PC-3 (cell line): ENCODE results near the gene SREK1. TPM values are rescaled to one million over a fixed set of nuclear protein-coding genes. Genes with fewer than 3 reads are reported as not detected.

Experiments
- ATAC-seq: fragments of 200-7000 bp; cut with Tn5 transposase; 2 replicates; pipeline ENCODE4 v1.9.1; 2020; ENCODE audit warnings: mild to moderate bottlenecking, moderate library complexity
- BruUV-seq: library from RNA; stranded (reverse); fragments of 400-500 nt; replicated peaks from 2 replicates; lab custom pipeline; 2021; lab: Mats Ljungman, UMichigan
- CTCF ChIA-PET: fragments of 300-600 bp; sonication (Branson Sonifier 250); formaldehyde crosslinking; loops from one replicate; lab custom pipeline; 2022; ENCODE audit warnings: antibody characterized with exemption; lab: Charles Lee
- POLR2A ChIA-PET: fragments of 300-600 bp; sonication (Branson Sonifier 250); formaldehyde crosslinking; loops from one replicate; lab custom pipeline; 2022; ENCODE audit warnings: antibody characterized with exemption; ENCODE audit not compliant: unreplicated experiment; lab: Charles Lee
- DNase-seq: peaks from one replicate; pipeline ENCODE4 v3.0.0-alpha.2; 2015
- H2AFZ ChIP-seq: fragments of 300-600 bp; sonication (generic); 2 replicates; pipeline ENCODE4 v1.6.0; 2016; ENCODE audit warnings: antibody characterized with exemption, low read length
- H3F3A ChIP-seq: fragments of 300-600 bp; sonication (generic); one replicate; pipeline ENCODE4 v1.6.0; 2017; ENCODE audit warnings: antibody characterized with exemption, low read length, control low read depth, mild to moderate bottlenecking; ENCODE audit not compliant: unreplicated experiment
- H3K27ac ChIP-seq: fragments of 300-600 bp; sonication (generic); 2 replicates; pipeline ENCODE4 v1.5.1; 2016; ENCODE audit warnings: mild to moderate bottlenecking, low read length
- H3K27me3 ChIP-seq: fragments of 300-600 bp; sonication (generic); 2 replicates; pipeline ENCODE4 v1.6.1; 2016; ENCODE audit warnings: low read length, mixed read lengths
- H3K36me3 ChIP-seq: fragments of 300-600 bp; sonication (generic); 2 replicates; pipeline ENCODE4 v1.6.1; 2016; ENCODE audit warnings: low read depth, mixed run types, low read length, mixed read lengths
- H3K4me1 ChIP-seq: fragments of 300-600 bp; sonication (generic); 2 replicates; pipeline ENCODE4 v1.5.1; 2016; ENCODE audit warnings: low read length; ENCODE audit not compliant: insufficient read depth
- H3K4me2 ChIP-seq: fragments of 300-600 bp; sonication (generic); 2 replicates; pipeline ENCODE4 v1.6.0; 2016; ENCODE audit warnings: low read length
- H3K4me3 ChIP-seq: fragments of 300-600 bp; sonication (generic); 2 replicates; pipeline ENCODE4 v1.5.1; 2016; ENCODE audit warnings: mild to moderate bottlenecking, low read length, mixed read lengths
- H3K79me2 ChIP-seq: fragments of 300-600 bp; sonication (generic); 2 replicates; pipeline ENCODE4 v1.6.1; 2017; ENCODE audit warnings: low read length, mixed read lengths
- H3K9ac ChIP-seq: fragments of 300-600 bp; sonication (generic); 2 replicates; pipeline ENCODE4 v1.6.0; 2016; ENCODE audit warnings: mild to moderate bottlenecking, low read length
- H3K9me2 ChIP-seq: fragments of 300-600 bp; sonication (generic); replicated peaks from 2 replicates; pipeline ENCODE4 v1.6.1; 2016; ENCODE audit warnings: mixed run types, low read length, mixed read lengths
- H3K9me3 ChIP-seq: fragments of 300-600 bp; sonication (generic); 2 replicates; pipeline ENCODE4 v1.6.1; 2016; ENCODE audit warnings: low read length, mixed read lengths
- H4K20me1 ChIP-seq: fragments of 300-600 bp; sonication (generic); 2 replicates; pipeline ENCODE4 v1.6.1; 2016; ENCODE audit warnings: low read length, mixed read lengths
- EZH2 ChIP-seq: fragments of 300-600 bp; sonication (generic); IDR thresholded peaks from one replicate; pipeline ENCODE4 v1.6.1; 2017; ENCODE audit warnings: antibody characterized with exemption, mild to moderate bottlenecking, low read length; ENCODE audit not compliant: unreplicated experiment
- EZH2phosphoT487 ChIP-seq: fragments of 300-600 bp; sonication (generic); IDR thresholded peaks from 2 replicates; pipeline ENCODE4 v1.6.1; 2018; ENCODE audit warnings: mild to moderate bottlenecking, antibody characterized with exemption, low read length, borderline replicate concordance
- intact Hi-C: fragments of 100-400 bp; cut with micrococcal nuclease; formaldehyde crosslinking; loops from 2 replicates; pipeline ENCODE4 v1.9.0; 2023
- total RNA-seq: library from RNA; depleted of rRNA; stranded (reverse); fragments of >200 nt; gene quantifications from 2 replicates; pipeline ENCODE4 v1.2.3, GENCODE V29; 2014
- TF ChIP-seq, protein P1 (sequence below): fragments of 300-600 bp; sonication (generic); conservative IDR thresholded peaks from 2 replicates; pipeline ENCODE4 v1.5.1; 2017; ENCODE audit warnings: antibody characterized with exemption, low read depth, mild to moderate bottlenecking, low read length

The SREK1 gene
- total RNA-seq, 1 experiment from 2014 or later = 43.1 TPM

DNA sequence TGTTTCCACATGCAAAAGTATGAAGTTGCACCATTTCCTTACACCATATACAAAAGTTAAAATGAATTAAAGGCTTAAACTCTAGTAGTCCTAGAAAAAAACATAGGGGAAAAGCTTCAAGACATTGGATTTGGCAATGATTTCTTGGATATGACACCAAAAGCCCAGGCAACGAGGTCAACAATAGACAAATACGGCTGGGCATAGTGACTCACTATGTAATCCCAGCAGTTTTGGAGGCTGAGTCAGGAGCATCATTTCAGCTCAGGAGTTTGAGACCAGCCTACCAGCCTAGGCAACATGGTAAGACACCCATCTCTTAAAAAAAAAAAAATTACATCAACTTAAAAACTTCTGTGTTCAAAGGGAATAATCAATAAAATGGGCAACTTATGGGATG is 30.9 kb upstream of the SREK1 start:
- Histone ChIP-seq H3K4me3 (no peak overlapping the region), H3K9me3 (no peaks in the 10 kb centered on the region), H3K36me3 (no peaks in the 10 kb centered on the region), H3F3A (no peaks in the 10 kb centered on the region), H3K9ac (no peak overlapping the region), H3K9me2 (no peaks in the 10 kb centered on the region), H3K79me2 (no peaks in the 10 kb centered on the region), H3K27me3 (no peaks in the 10 kb centered on the region), H3K4me1 (peaks cover 5% of the 10 kb centered on the region; the same call in 1 of the 2 replicates), H2AFZ (no peak overlapping the region), H4K20me1 (no peaks in the 10 kb centered on the region), H3K27ac (peak overlapping the region; percentile 36; the same call in 1 of the 2 replicates), H3K4me2 (no peak overlapping the region)
- no TSS peak for BruUV-seq
- ChIA-PET CTCF (no interaction called here), POLR2A (no interaction called here)
- intact Hi-C loops = no loop called here
- DNase-seq = peak; percentile 62
- ATAC-seq = peak; percentile 64
- TF ChIP-seq, protein P1, sequence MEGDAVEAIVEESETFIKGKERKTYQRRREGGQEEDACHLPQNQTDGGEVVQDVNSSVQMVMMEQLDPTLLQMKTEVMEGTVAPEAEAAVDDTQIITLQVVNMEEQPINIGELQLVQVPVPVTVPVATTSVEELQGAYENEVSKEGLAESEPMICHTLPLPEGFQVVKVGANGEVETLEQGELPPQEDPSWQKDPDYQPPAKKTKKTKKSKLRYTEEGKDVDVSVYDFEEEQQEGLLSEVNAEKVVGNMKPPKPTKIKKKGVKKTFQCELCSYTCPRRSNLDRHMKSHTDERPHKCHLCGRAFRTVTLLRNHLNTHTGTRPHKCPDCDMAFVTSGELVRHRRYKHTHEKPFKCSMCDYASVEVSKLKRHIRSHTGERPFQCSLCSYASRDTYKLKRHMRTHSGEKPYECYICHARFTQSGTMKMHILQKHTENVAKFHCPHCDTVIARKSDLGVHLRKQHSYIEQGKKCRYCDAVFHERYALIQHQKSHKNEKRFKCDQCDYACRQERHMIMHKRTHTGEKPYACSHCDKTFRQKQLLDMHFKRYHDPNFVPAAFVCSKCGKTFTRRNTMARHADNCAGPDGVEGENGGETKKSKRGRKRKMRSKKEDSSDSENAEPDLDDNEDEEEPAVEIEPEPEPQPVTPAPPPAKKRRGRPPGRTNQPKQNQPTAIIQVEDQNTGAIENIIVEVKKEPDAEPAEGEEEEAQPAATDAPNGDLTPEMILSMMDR = no peak
- no peak for TF ChIP-seq EZH2
- no peak for TF ChIP-seq EZH2phosphoT487

- Histone ChIP-seq H3K36me3 (no peaks in the 10 kb centered on the region), H4K20me1 (no peaks in the 10 kb centered on the region), H3K9me3 (no peaks in the 10 kb centered on the region), H2AFZ (no peak overlapping the region), H3K9me2 (no peaks in the 10 kb centered on the region), H3K4me1 (peaks cover 4% of the 10 kb centered on the region; the same call in 1 of the 2 replicates), H3K4me2 (no peak overlapping the region), H3F3A (no peaks in the 10 kb centered on the region), H3K4me3 (no peak overlapping the region), H3K79me2 (no peaks in the 10 kb centered on the region), H3K9ac (no peak overlapping the region), H3K27me3 (no peaks in the 10 kb centered on the region), H3K27ac (no peak overlapping the region)
- intact Hi-C loops = no loop called here
- ChIA-PET POLR2A (no interaction called here), CTCF (interaction anchor here (0.7 kb wide), 1 partner anchor 50 kb away, joined by 3 read pairs; no protein-coding TSS in a partner anchor)
- ATAC-seq (no peak), DNase-seq (no peak)
- TF ChIP-seq EZH2 = no peak
- no peak for TF ChIP-seq EZH2phosphoT487
- TF ChIP-seq, protein P1 = no peak
- no TSS peak for BruUV-seq
These were observed 25.8 kb upstream of the SREK1 start for GRCh38 chr5:66118304-66118703.

- intact Hi-C loops = no loop called here
- H3K79me2 ChIP-seq = no peaks in the 10 kb centered on the region
- no peaks in the 10 kb centered on the region for H3K36me3 ChIP-seq
- CTCF ChIA-PET = no interaction called here
- no peak overlapping the region for H3K4me2 ChIP-seq
- H3K27ac ChIP-seq = no peak overlapping the region
- H3K4me1 ChIP-seq = peaks cover 4% of the 10 kb centered on the region; the same call in 1 of the 2 replicates
- no peak overlapping the region for H3K9ac ChIP-seq
- no peak overlapping the region for H3K4me3 ChIP-seq
- H2AFZ ChIP-seq = no peak overlapping the region
- no peaks in the 10 kb centered on the region for H3K27me3 ChIP-seq
- no peaks in the 10 kb centered on the region for H3K9me3 ChIP-seq
- ATAC-seq (peak; percentile 57), DNase-seq (peak; percentile 48)
- TF ChIP-seq, protein P1 = no peak
- H4K20me1 ChIP-seq = no peaks in the 10 kb centered on the region
- BruUV-seq = no TSS peak
- H3K9me2 ChIP-seq = no peaks in the 10 kb centered on the region
- POLR2A ChIA-PET = no interaction called here
- no peaks in the 10 kb centered on the region for H3F3A ChIP-seq
These were observed 21.6 kb upstream of the SREK1 start for GRCh38 chr5:66122379-66123034.
